Activated T-helper 1 cell treated with anti-CD3 and anti-CD28 coated beads, Interleukin-12 subunit alpha, Interleukin-12 subunit beta, Interleukin-2, Interleukin-4 antibody, amounts not matched to agents 30 ng/mL and 10 ng/mL and 1 ng/mL, durations not matched to agents 14 hours and 24 hours and 36 hours (primary cell): ENCODE measurements around the gene CD99. TPM values are rescaled to one million over a fixed set of nuclear protein-coding genes. Genes with fewer than 3 reads are reported as not detected.
A peak's percentile ranks its signal among the peaks of the same experiment; 100 is the strongest.

Source experiments
- DNase-seq: peaks from one replicate; pipeline ENCODE4 v3.0.0; 2021; ENCODE audit warnings: low spot score
- H3K27ac Mint-ChIP-seq: one replicate; pipeline ENCODE4 v1.8.0; 2021; ENCODE audit warnings: mild to moderate bottlenecking, mixed read lengths
- H3K27me3 Mint-ChIP-seq: one replicate; pipeline ENCODE4 v1.8.0; 2022; ENCODE audit warnings: mild to moderate bottlenecking, moderate library complexity, mixed read lengths; ENCODE audit not compliant: insufficient read depth
- H3K36me3 Mint-ChIP-seq: one replicate; pipeline ENCODE4 v1.8.0; 2021; ENCODE audit warnings: low read depth, mixed read lengths
- H3K4me1 Mint-ChIP-seq: one replicate; pipeline ENCODE4 v1.8.0; 2021; ENCODE audit warnings: low read depth, mixed read lengths
- H3K4me3 Mint-ChIP-seq: one replicate; pipeline ENCODE4 v1.8.0; 2021; ENCODE audit warnings: mild to moderate bottlenecking, moderate library complexity, mixed read lengths
- H3K9me3 Mint-ChIP-seq: one replicate; pipeline ENCODE4 v1.8.0; 2021; ENCODE audit warnings: mixed read lengths
- intact Hi-C: fragments of 100-400 bp; cut with micrococcal nuclease; formaldehyde crosslinking; loops from one replicate; pipeline ENCODE4 v1.15.1; 2024
- total RNA-seq: library from RNA; stranded (reverse); gene quantifications from 2 replicates; pipeline ENCODE4 v1.2.3, GENCODE V29; 2022

Gene CD99, protein sequence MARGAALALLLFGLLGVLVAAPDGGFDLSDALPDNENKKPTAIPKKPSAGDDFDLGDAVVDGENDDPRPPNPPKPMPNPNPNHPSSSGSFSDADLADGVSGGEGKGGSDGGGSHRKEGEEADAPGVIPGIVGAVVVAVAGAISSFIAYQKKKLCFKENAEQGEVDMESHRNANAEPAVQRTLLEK
- total RNA-seq = 421 and 437 TPM in 2 replicates

DNA sequence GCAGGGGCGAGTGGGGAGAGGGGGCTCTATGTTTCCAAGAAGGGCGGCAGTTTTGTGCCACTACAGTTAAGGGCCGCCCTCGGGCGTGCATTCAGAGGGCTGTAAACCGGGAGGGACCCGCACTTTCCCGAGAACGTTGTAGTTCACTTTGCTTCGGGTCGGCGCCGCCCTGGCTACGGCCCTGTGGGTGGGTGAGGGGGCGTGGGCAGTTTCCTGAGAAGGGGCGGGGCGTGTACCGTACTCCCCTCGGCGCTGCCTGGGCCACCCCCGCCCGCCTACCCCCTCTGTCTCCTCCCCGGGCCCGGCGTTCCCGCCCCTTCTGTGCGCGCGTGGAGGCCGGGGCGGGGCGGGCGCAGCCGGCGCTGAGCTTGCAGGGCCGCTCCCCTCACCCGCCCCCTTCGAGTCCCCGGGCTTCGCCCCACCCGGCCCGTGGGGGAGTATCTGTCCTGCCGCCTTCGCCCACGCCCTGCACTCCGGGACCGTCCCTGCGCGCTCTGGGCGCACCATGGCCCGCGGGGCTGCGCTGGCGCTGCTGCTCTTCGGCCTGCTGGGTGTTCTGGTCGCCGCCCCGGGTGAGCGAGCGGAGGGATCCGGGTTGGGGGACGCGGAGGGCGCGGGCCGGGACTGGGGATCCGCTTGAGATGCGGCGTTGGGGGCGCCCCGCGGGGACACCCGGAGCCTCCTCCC, at the start of gene CD99:
CD99 (plus strand) TSS at position 440 of the 687 bp plus-strand sequence; CDS start at position 506, 66 bp downstream.
- H3K9me3 Mint-ChIP-seq = no peaks in the 10 kb centered on the region
- H3K4me1 Mint-ChIP-seq = peaks cover 31% of the 10 kb centered on the region

DNA sequence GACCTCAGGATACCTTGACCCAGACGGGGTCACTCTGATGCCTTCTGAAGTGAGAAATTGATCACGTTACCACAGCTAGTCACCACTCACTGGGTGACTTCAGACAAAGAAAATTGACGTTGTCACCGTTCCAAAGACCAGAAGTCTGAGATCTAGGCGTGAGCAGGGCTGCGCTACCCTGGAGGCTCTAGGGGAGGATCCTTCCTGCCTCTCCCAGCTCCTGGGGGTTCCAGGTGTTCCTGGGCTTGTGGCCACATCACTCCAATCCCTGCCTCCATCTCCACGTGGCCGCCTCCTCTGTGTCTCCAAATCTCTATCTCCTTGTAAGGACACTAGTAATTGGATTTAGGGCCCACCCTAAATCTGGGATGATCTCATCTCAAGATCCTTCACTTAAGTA, 48.9 kb upstream of the CD99 start:
- DNase-seq = no peak
- H3K36me3 Mint-ChIP-seq = peaks cover 28% of the 10 kb centered on the region
- intact Hi-C loops = no loop called here
- no peaks in the 10 kb centered on the region for H3K27me3 Mint-ChIP-seq
- no peak overlapping the region for H3K27ac Mint-ChIP-seq
- H3K9me3 Mint-ChIP-seq = no peaks in the 10 kb centered on the region
- no peak overlapping the region for H3K4me3 Mint-ChIP-seq
- peaks cover 24% of the 10 kb centered on the region for H3K4me1 Mint-ChIP-seq

More for the DNA sequence above, at the start of gene CD99:
- intact Hi-C loops = loop anchor here (1.0 to 2.0 kb wide), 5 partner anchors 19 to 1298 kb away; partner anchors contain the start of gene SLC25A6
- H3K27ac Mint-ChIP-seq = peak within 1 kb of the TSS; percentile 99
- H3K36me3 Mint-ChIP-seq = peaks cover 35% of the 10 kb centered on the region
- H3K27me3 Mint-ChIP-seq = peaks cover 5% of the 10 kb centered on the region
- peak within 1 kb of the TSS; percentile 99 for H3K4me3 Mint-ChIP-seq
- DNase-seq = peak; percentile 90

DNA sequence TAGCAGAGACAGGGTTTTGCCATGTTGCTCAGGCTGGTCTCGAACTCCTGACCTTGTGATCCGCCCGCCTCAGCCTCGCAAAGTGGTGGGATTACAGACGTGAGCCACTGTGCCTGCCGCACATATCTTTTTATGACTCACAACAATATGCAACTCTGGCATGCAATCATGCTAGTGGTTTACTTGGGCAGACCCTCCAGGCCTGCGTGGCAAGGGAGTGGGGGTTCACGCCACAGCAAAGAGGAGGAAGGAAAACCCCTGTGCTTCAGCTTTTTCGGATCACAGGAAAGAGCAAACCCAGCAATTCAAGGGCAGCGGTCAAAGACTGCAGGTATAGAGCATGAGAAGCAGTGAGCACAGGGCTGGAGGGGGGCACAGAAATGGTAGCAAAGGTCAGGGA, 48.3 kb upstream of the CD99 start:
- DNase-seq = no peak
- H3K4me1 Mint-ChIP-seq = peaks cover 29% of the 10 kb centered on the region
- H3K27me3 Mint-ChIP-seq = no peaks in the 10 kb centered on the region
- H3K27ac Mint-ChIP-seq = no peak overlapping the region
- intact Hi-C loops = no loop called here
- H3K9me3 Mint-ChIP-seq = no peaks in the 10 kb centered on the region
- H3K4me3 Mint-ChIP-seq = no peak overlapping the region
- peaks cover 30% of the 10 kb centered on the region for H3K36me3 Mint-ChIP-seq

DNA sequence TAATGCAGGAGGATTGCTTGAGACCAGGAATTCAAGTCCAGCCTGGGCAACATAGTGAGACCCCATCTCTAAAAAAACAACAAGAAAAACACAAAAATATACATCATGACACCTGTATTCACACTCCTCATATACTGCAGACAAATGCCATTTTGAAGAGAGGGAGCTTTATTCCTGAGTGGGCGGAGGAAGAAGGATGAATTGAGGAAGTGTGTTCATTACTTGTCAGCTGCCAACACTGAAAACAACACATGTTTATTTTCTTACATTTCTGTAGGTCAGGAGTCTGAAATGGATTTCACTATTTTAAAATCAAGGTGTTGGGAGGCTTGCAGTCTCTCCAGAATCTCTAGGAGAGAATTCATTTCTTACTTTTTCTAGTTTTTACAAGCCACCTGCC, 47.2 kb upstream of the CD99 start:
- intact Hi-C loops = loop anchor here (1.0 kb wide), 1 partner anchor 168 kb away; no protein-coding TSS in a partner anchor
- peaks cover 22% of the 10 kb centered on the region for H3K36me3 Mint-ChIP-seq
- no peaks in the 10 kb centered on the region for H3K9me3 Mint-ChIP-seq
- H3K27me3 Mint-ChIP-seq = no peaks in the 10 kb centered on the region
- DNase-seq = no peak
- no peak overlapping the region for H3K4me3 Mint-ChIP-seq
- H3K4me1 Mint-ChIP-seq = peaks cover 26% of the 10 kb centered on the region
- no peak overlapping the region for H3K27ac Mint-ChIP-seq

DNA sequence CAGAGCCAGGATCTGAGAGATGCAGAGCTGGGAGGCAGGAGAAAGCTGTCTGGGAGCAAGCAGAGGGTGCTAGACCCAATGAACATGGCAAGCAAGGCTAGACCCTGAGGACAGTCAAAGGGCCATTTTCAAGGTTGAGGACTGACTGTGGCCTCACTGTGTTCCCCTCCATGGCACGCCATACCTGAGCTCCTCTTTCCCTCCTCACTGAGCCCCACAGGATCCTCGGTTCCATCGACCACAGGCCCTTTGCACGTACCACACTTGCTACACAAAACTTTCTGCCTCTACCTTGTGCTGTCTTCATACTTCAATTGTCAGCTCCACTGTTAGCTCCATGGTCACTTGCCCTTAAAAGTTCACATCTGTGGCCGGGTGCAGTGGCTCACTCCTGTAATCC, 45.5 kb upstream of the CD99 start:
- intact Hi-C loops = no loop called here
- Mint-ChIP-seq H3K27ac (no peak overlapping the region), H3K4me3 (no peak overlapping the region), H3K4me1 (peaks cover 26% of the 10 kb centered on the region), H3K36me3 (peaks cover 19% of the 10 kb centered on the region), H3K27me3 (no peaks in the 10 kb centered on the region), H3K9me3 (no peaks in the 10 kb centered on the region)
- no peak for DNase-seq

DNA sequence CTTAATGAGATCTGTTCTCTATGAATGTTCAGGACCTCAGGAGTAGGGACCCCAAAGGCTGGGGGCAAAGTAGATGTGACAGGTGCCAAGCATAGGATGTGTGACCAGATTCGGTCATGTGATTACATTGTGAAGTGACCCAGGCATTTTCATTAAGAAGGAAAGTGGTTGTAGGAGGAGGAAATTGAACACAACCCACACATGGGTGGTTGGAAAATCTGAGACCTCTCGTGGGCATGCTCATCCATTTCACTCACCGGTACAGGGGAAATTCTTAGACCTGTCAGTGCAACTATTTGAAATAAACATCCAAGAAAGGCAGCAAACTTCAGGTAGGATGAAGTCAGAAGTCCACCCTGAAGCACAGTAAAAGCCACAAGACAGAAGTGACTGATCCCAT, 43.5 kb upstream of the CD99 start:
- no peak for DNase-seq
- Mint-ChIP-seq H3K27ac (peak overlapping the region; percentile 79), H3K4me1 (peaks cover 25% of the 10 kb centered on the region), H3K27me3 (no peaks in the 10 kb centered on the region), H3K4me3 (peak overlapping the region; percentile 57), H3K36me3 (peaks cover 19% of the 10 kb centered on the region), H3K9me3 (no peaks in the 10 kb centered on the region)
- intact Hi-C loops = loop anchor here (1.0 kb wide), 3 partner anchors 44 to 63 kb away; partner anchors contain the start of gene CD99

DNA sequence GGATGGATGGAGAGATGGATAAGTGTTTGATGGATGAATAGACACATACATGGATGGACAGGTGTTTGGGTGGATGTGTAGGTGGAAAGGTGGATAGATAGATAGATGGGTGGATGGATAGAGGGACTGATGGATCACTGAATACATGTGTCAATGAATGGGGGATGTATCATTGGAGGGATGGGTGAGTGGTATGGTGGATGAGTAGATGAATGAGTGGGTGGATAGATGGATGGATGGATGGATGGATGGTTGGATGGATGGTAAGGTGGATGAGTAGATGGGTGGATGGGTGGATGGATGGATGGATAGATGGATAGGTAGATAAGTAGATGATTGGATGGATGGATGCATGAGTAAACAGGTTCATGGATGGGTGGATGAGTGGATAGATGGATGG, 41.1 kb upstream of the CD99 start:
- Mint-ChIP-seq H3K27me3 (no peaks in the 10 kb centered on the region), H3K36me3 (peaks cover 21% of the 10 kb centered on the region), H3K27ac (no peak overlapping the region), H3K4me3 (no peak overlapping the region), H3K9me3 (no peaks in the 10 kb centered on the region), H3K4me1 (peaks cover 19% of the 10 kb centered on the region)
- intact Hi-C loops = no loop called here
- no peak for DNase-seq

DNA sequence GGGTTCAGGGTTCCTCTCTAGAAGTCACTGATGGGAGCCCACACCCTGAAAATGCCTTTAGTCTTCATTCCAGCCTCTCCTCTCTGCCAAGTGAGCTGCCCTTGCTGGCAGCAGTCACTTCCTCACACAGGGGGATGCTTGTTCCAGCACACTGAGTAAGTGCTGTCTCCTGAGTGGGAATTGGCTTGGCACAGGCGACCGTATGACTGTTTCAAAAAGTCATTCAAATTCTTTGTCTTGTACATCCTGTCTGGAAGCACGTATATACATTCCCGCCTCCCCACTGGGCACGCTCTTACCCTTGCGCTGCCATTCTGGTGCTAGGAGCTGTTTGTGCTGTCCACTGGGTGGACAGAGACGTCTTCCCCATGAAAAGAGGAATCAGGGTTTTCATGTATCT, 40.2 kb upstream of the CD99 start:
- Mint-ChIP-seq H3K27ac (no peak overlapping the region), H3K27me3 (no peaks in the 10 kb centered on the region), H3K4me1 (peaks cover 19% of the 10 kb centered on the region), H3K9me3 (no peaks in the 10 kb centered on the region), H3K4me3 (no peak overlapping the region), H3K36me3 (peaks cover 20% of the 10 kb centered on the region)
- intact Hi-C loops = no loop called here
- no peak for DNase-seq

DNA sequence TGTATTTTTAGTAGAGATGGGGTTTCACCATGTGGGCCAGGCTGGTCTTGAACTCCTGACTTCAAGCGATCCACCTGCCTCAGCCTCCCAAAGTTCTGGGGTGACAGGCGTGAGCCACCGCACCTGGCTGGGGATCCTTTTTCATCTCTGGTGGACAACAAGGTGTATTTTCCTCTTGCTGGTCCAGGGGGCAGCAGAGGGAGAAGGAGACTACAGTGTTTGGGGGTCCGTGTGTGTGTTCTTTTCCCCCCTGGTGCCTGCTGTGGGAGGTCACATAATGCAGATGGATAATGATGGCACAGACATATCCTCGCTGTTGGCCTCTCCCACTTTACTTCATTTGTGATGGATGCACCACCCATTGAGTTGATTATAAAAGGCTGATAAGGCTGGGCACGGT, 39.0 kb upstream of the CD99 start:
- Mint-ChIP-seq H3K27ac (no peak overlapping the region), H3K9me3 (no peaks in the 10 kb centered on the region), H3K27me3 (no peaks in the 10 kb centered on the region), H3K4me3 (no peak overlapping the region), H3K36me3 (peaks cover 14% of the 10 kb centered on the region), H3K4me1 (peaks cover 10% of the 10 kb centered on the region)
- intact Hi-C loops = no loop called here
- no peak for DNase-seq

DNA sequence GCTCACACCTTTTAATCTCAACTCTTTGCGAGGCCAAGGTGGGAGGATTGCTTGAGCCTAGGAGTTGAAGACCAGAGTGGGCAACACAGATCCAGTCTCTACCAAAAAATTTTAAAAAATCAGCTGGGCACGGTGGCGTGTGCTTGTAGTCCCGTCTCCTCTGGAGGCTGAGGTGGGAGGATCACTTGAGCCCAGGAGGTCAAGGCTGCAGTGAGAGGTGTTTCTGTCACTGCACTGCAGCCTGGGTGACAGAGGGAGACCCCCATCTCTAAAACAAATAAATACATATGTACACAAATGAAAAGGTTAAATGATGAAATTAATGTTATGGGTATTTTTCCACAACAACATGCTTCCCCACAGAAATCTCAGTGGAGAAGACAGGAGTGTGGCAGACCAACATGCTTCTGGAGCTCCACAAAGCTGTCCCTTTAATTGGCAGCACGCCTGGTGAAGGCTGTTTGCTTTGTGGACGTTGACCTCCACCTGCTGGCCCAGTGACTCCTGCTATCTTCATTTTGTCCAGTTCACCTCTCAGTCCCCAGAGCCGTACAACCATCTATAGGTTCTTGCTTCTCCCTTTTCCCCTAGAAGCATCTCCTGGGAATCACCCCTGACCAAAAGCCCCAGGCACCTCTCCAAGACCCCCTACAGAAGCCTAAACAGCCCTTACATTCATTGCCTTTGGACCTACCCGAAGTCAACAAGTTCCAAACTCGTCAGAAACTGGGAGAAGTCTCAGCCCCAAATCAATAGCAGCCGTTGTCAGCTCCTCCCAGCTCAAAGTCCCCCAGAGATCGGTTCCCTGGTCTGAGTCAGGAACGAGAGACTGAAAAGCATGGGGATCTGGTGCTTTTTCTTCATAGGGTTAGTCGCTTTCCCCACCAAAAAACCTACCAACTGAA, 36.4 kb upstream of the CD99 start:
- no peak overlapping the region for H3K27ac Mint-ChIP-seq
- H3K9me3 Mint-ChIP-seq = no peaks in the 10 kb centered on the region
- H3K27me3 Mint-ChIP-seq = no peaks in the 10 kb centered on the region
- intact Hi-C loops = no loop called here
- H3K4me3 Mint-ChIP-seq = no peak overlapping the region
- DNase-seq = no peak
- no peaks in the 10 kb centered on the region for H3K4me1 Mint-ChIP-seq
- peaks cover 6% of the 10 kb centered on the region for H3K36me3 Mint-ChIP-seq

DNA sequence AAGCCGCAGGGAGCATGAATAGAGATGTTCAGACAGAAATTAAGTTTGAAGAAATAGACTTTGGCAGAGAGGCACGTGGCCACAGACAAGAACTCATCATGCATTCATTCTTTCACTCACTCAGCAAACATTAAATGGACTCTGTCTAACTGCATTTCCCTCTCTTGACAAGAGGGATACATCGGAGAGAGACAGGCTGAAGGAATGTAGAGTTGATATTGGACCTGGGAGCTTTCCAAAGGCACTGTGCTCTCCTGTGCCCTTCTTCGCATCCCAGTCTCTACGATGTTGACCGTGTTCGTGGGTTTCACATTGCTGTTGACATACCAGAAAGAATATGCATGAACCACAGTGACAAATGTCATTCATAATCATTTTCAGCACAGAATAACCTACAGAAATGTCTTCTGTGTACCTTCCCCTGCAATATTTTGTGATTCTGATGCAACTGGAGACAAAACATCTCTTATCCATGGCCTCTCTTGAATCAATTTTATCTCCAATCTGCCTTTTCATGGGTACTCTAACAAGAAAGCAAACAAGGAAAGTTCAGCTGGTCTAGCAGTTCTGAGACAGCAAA, 34.7 kb upstream of the CD99 start:
- no peaks in the 10 kb centered on the region for H3K4me1 Mint-ChIP-seq
- H3K9me3 Mint-ChIP-seq = no peaks in the 10 kb centered on the region
- intact Hi-C loops = no loop called here
- no peak overlapping the region for H3K27ac Mint-ChIP-seq
- no peaks in the 10 kb centered on the region for H3K27me3 Mint-ChIP-seq
- no peak for DNase-seq
- peaks cover 2% of the 10 kb centered on the region for H3K36me3 Mint-ChIP-seq
- no peak overlapping the region for H3K4me3 Mint-ChIP-seq

DNA sequence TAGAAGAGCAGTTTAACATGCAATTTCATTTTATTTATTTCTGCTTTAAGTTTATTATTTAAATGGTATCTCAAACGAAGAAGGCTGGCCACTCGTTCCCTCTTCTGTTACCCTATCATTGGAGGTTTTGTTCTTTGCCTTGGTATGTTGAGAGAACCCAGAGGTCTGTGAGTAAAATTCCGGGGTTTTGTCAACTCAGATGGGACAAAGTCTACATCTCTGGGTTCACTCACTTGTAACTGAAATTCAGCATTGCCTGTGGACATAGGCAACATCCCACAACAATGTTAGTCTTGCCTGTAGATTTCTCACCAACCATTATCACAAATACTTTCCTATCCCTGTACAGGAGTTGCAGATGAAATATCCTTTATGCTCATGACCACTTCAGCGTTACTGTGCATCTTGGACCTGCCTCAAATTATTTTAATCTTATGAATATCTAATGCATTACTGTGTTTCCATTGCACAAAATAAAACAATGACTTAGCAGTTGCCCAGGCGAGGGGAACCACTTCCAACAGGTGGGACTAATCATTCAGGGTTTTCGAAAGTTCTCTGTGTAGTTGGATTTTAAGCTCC, 33.5 kb upstream of the CD99 start:
- peaks cover 2% of the 10 kb centered on the region for H3K36me3 Mint-ChIP-seq
- H3K9me3 Mint-ChIP-seq = no peaks in the 10 kb centered on the region
- H3K4me1 Mint-ChIP-seq = no peaks in the 10 kb centered on the region
- no peak overlapping the region for H3K4me3 Mint-ChIP-seq
- intact Hi-C loops = no loop called here
- no peak overlapping the region for H3K27ac Mint-ChIP-seq
- no peaks in the 10 kb centered on the region for H3K27me3 Mint-ChIP-seq
- DNase-seq = no peak
